Right forelimb (tissue), 1 donor: ENCODE measurements around the gene GLMP.

Experiments used
- DNase-seq: peaks from one replicate; pipeline ENCODE4 v3.0.0-alpha.2; 2018

Gene GLMP

GRCh38 chr1:156247460-156248322 is 47.8 kb downstream of the GLMP start, which contains the start of gene PAQR6:
Gene PAQR6 (minus strand): TSS chr1:156248056. CDS start chr1:156246731, 1,325 bp downstream.
- DNase-seq: no peak

- no peak for DNase-seq
Measured at GRCh38 chr1:156246781-156247459, 48.6 kb downstream of the GLMP start.

- DNase-seq: no peak
Measured at GRCh38 chr1:156246241-156246780, 49.2 kb downstream of the GLMP start.

- no peak for DNase-seq
Measured at GRCh38 chr1:156245451-156246232, 49.8 kb downstream of the GLMP start.

- no peak for DNase-seq
Measured at GRCh38 chr1:156244712-156245111, 50.8 kb downstream of the GLMP start.

GRCh38 chr1:156244126-156244525 is 51.4 kb downstream of the GLMP start:
- DNase-seq: no peak

GRCh38 chr1:156242738-156243137 is 52.7 kb downstream of the GLMP start:
- no peak for DNase-seq
